Sigmoid colon (tissue), 3 donors: Measurements from ENCODE around the gene MMP21.

Source experiments
- POLR2A ChIP-seq, 2 donors: fragments of 450-650 bp; IDR thresholded peaks; one replicate each; pipeline ENCODE4 v1.6.1; 2016; ENCODE audit warnings: antibody characterized with exemption in 2 of 2, mild to moderate bottlenecking in 2 of 2, moderate library complexity in 2 of 2
- TF ChIP-seq, protein P1 (sequence below), 4 experiments: fragments of 450-650 bp in 3 of 4; fragments of 200-600 bp in 1 of 4; IDR thresholded peaks; one replicate each; pipeline ENCODE4 v1.5.1; 2016 to 2019; ENCODE audit warnings: antibody characterized with exemption in 4 of 4, mild to moderate bottlenecking in 3 of 4, moderate library complexity in 2 of 4

- TF ChIP-seq, protein P1, sequence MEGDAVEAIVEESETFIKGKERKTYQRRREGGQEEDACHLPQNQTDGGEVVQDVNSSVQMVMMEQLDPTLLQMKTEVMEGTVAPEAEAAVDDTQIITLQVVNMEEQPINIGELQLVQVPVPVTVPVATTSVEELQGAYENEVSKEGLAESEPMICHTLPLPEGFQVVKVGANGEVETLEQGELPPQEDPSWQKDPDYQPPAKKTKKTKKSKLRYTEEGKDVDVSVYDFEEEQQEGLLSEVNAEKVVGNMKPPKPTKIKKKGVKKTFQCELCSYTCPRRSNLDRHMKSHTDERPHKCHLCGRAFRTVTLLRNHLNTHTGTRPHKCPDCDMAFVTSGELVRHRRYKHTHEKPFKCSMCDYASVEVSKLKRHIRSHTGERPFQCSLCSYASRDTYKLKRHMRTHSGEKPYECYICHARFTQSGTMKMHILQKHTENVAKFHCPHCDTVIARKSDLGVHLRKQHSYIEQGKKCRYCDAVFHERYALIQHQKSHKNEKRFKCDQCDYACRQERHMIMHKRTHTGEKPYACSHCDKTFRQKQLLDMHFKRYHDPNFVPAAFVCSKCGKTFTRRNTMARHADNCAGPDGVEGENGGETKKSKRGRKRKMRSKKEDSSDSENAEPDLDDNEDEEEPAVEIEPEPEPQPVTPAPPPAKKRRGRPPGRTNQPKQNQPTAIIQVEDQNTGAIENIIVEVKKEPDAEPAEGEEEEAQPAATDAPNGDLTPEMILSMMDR (IDR thresholded peaks at IDR 0.05): no peak
- no peak for TF ChIP-seq POLR2A (IDR thresholded peaks at IDR 0.05)
Measured at GRCh38 chr10:125768219-125768855, 7.3 kb downstream of the MMP21 start.
